ENCODE results near the gene COA1. TPM values are rescaled to one million over a fixed set of nuclear protein-coding genes. Genes with fewer than 3 reads are reported as not detected.

COA1 gene
- total RNA-seq, 3 donors from 2014 or later (not counting 1 experiment from before 2014, with no cell fraction given): 55.0 to 85.3 (median 69.5) TPM

GRCh38 chr7:43761938-43762692, 32.8 kb upstream of the COA1 start:
- Histone ChIP-seq H3K4me3 (ENCODE audit: low read length) (no peak overlapping the region), H3K27me3 (ENCODE audit: control insufficient read depth, insufficient read depth, low read length) (no peaks in the 10 kb centered on the region), H3K4me1 (ENCODE audit: control insufficient read depth, insufficient read depth, low read length) (peaks cover 14% of the 10 kb centered on the region), H3K27ac (ENCODE audit: low read length) (no peak overlapping the region), H3K36me3 (ENCODE audit: control insufficient read depth, insufficient read depth, low read length) (no peaks in the 10 kb centered on the region), H3K9me3 (ENCODE audit: control insufficient read depth, insufficient read depth, low read length) (no peaks in the 10 kb centered on the region)
- H3K27ac Mint-ChIP-seq: peak overlapping the region in 1 of 2 donors; percentile 11
- no peaks in the 10 kb centered on the region for H3K36me3 Mint-ChIP-seq
- intact Hi-C loops (cut with micrococcal nuclease): no loop called here
- TF ChIP-seq CTCF (IDR thresholded peaks at IDR 0.05): no peak
- H3K4me3 Mint-ChIP-seq: no peak overlapping the region
- 80% methylated on average over 4 of the region's 5 CpGs for WGBS (ENCODE audit: insufficient coverage)
- H3K27me3 Mint-ChIP-seq (ENCODE audit: low read depth in 2 of 2): peaks cover 0 to 5% of the 10 kb centered on the region in 2 donors
- DNase-seq: no peak
- no peaks in the 10 kb centered on the region for H3K9me3 Mint-ChIP-seq
- H3K4me1 Mint-ChIP-seq: peaks cover 13 to 34% of the 10 kb centered on the region in 2 donors
- ATAC-seq: no peak

GRCh38 chr7:43761382-43761781, 32.1 kb upstream of the COA1 start:
- Histone ChIP-seq H3K9me3 (ENCODE audit: control insufficient read depth, insufficient read depth, low read length) (no peaks in the 10 kb centered on the region), H3K36me3 (ENCODE audit: control insufficient read depth, insufficient read depth, low read length) (no peaks in the 10 kb centered on the region), H3K27me3 (ENCODE audit: control insufficient read depth, insufficient read depth, low read length) (no peaks in the 10 kb centered on the region), H3K4me1 (ENCODE audit: control insufficient read depth, insufficient read depth, low read length) (peaks cover 14% of the 10 kb centered on the region), H3K27ac (ENCODE audit: low read length) (no peak overlapping the region), H3K4me3 (ENCODE audit: low read length) (no peak overlapping the region)
- Mint-ChIP-seq H3K27ac (no peak overlapping the region), H3K4me3 (no peak overlapping the region), H3K27me3 (ENCODE audit: low read depth in 2 of 2) (peaks cover 0 to 6% of the 10 kb centered on the region in 2 donors), H3K9me3 (no peaks in the 10 kb centered on the region), H3K36me3 (no peaks in the 10 kb centered on the region), H3K4me1 (peaks cover 13 to 38% of the 10 kb centered on the region in 2 donors)
- ATAC-seq (no peak), DNase-seq (no peak)
- intact Hi-C loops (cut with micrococcal nuclease): no loop called here
- TF ChIP-seq CTCF (IDR thresholded peaks at IDR 0.05): no peak
- no CpG with 5 or more reads among the region's 1 CpG for WGBS (ENCODE audit: insufficient coverage)

- intact Hi-C loops (cut with micrococcal nuclease): no loop called here
- Histone ChIP-seq H3K36me3 (ENCODE audit: control insufficient read depth, insufficient read depth, low read length) (no peaks in the 10 kb centered on the region), H3K9me3 (ENCODE audit: control insufficient read depth, insufficient read depth, low read length) (no peaks in the 10 kb centered on the region), H3K27ac (ENCODE audit: low read length) (no peak overlapping the region), H3K4me1 (ENCODE audit: control insufficient read depth, insufficient read depth, low read length) (peaks cover 14% of the 10 kb centered on the region), H3K27me3 (ENCODE audit: control insufficient read depth, insufficient read depth, low read length) (no peaks in the 10 kb centered on the region), H3K4me3 (ENCODE audit: low read length) (no peak overlapping the region)
- 94% methylated on average over 5 of the region's 5 CpGs for WGBS (ENCODE audit: insufficient coverage)
- Mint-ChIP-seq H3K4me3 (peak overlapping the region; percentile 41), H3K27me3 (ENCODE audit: low read depth in 2 of 2) (peaks cover 0 to 6% of the 10 kb centered on the region in 2 donors), H3K9me3 (no peaks in the 10 kb centered on the region), H3K36me3 (no peaks in the 10 kb centered on the region), H3K27ac (no peak overlapping the region), H3K4me1 (peaks cover 13 to 38% of the 10 kb centered on the region in 2 donors)
- DNase-seq: no peak
- no peak for ATAC-seq
- no peak for TF ChIP-seq CTCF (IDR thresholded peaks at IDR 0.05)
Observed at GRCh38 chr7:43760861-43761260, 31.5 kb upstream of the COA1 start.

Data from natural killer cell (primary cell).